Osteoblast (primary cell): ENCODE data around the gene ATP8A1. TPM values are rescaled to one million over a fixed set of nuclear protein-coding genes. Genes with fewer than 3 reads are reported as not detected.

Experiments
- DNase-seq: peaks from one replicate; pipeline ENCODE4 v3.0.0; 2011; ENCODE audit warnings: low spot score, mixed read lengths; ENCODE audit not compliant: insufficient read length; ENCODE audit errors: missing footprints
- H2AFZ ChIP-seq: 2 replicates; pipeline ENCODE4 v1.6.0; 2011; ENCODE audit warnings: mild to moderate bottlenecking, low read length
- H3K27ac ChIP-seq: 2 replicates; pipeline ENCODE4 v1.5.1; 2011; ENCODE audit warnings: mild to moderate bottlenecking, low read depth, low read length, moderate library complexity
- H3K27me3 ChIP-seq: 2 replicates; pipeline ENCODE4 v1.6.0; 2012; ENCODE audit warnings: mild to moderate bottlenecking, control low read depth, inconsistent platforms, low read length, moderate library complexity; ENCODE audit not compliant: insufficient read depth
- H3K36me3 ChIP-seq: 2 replicates; pipeline ENCODE4 v1.5.1; 2011; ENCODE audit warnings: mild to moderate bottlenecking, low read length, control low read depth, moderate library complexity; ENCODE audit not compliant: insufficient read depth
- H3K4me1 ChIP-seq: 2 replicates; pipeline ENCODE4 v1.5.1; 2011; ENCODE audit warnings: mild to moderate bottlenecking, low read length, control low read depth, moderate library complexity; ENCODE audit not compliant: insufficient read depth
- H3K4me2 ChIP-seq: 2 replicates; pipeline ENCODE4 v1.6.0; 2011; ENCODE audit warnings: mild to moderate bottlenecking, low read length; ENCODE audit not compliant: insufficient read depth
- H3K4me3 ChIP-seq: fragments of 200-600 bp; sonication (generic); 3 replicates; pipeline ENCODE4 v1.5.1; 2012; ENCODE audit warnings: mild to moderate bottlenecking, low read length, inconsistent platforms; ENCODE audit not compliant: insufficient read depth
- H3K79me2 ChIP-seq: 2 replicates; pipeline ENCODE4 v1.6.0; 2012; ENCODE audit warnings: mild to moderate bottlenecking, low read length, control low read depth, inconsistent platforms; ENCODE audit not compliant: insufficient read depth
- H3K9me3 ChIP-seq: 2 replicates; pipeline ENCODE4 v1.5.1; 2011; ENCODE audit warnings: low read depth, low read length, control low read depth
- H4K20me1 ChIP-seq: 2 replicates; pipeline ENCODE4 v1.6.0; 2012; ENCODE audit warnings: mild to moderate bottlenecking, low read length, control low read depth; ENCODE audit not compliant: insufficient read depth
- CTCF ChIP-seq: IDR thresholded peaks from 2 replicates; pipeline ENCODE4 v1.5.1; 2011; ENCODE audit warnings: mild to moderate bottlenecking, low read depth, low read length, moderate library complexity; ENCODE audit errors: extremely low read depth
- total RNA-seq: library from RNA; depleted of rRNA; stranded (reverse); fragments of >200 nt; gene quantifications from 2 replicates; pipeline ENCODE4 v1.2.3, GENCODE V29; 2012

ATP8A1 gene
- total RNA-seq, 1 donor = 2.5 TPM

- H3K27me3 ChIP-seq = no peaks in the 10 kb centered on the region
- no peaks in the 10 kb centered on the region for H3K9me3 ChIP-seq
- H3K27ac ChIP-seq = no peak overlapping the region
- H3K79me2 ChIP-seq = no peaks in the 10 kb centered on the region
- no peaks in the 10 kb centered on the region for H3K4me1 ChIP-seq
- H4K20me1 ChIP-seq = no peaks in the 10 kb centered on the region
- H3K4me2 ChIP-seq = no peak overlapping the region
- no peak overlapping the region for H3K4me3 ChIP-seq
- TF ChIP-seq CTCF = no peak
- no peak for DNase-seq
- no peak overlapping the region for H2AFZ ChIP-seq
- no peaks in the 10 kb centered on the region for H3K36me3 ChIP-seq
Measured at GRCh38 chr4:42586775-42587174, 70.1 kb downstream of the ATP8A1 start.

GRCh38 chr4:42579903-42580302, 77.0 kb downstream of the ATP8A1 start:
- no peaks in the 10 kb centered on the region for H3K36me3 ChIP-seq
- H2AFZ ChIP-seq = no peak overlapping the region
- H3K9me3 ChIP-seq = no peaks in the 10 kb centered on the region
- no peak overlapping the region for H3K27ac ChIP-seq
- H3K4me3 ChIP-seq = no peak overlapping the region
- no peak overlapping the region for H3K4me2 ChIP-seq
- no peaks in the 10 kb centered on the region for H3K4me1 ChIP-seq
- no peaks in the 10 kb centered on the region for H3K27me3 ChIP-seq
- no peaks in the 10 kb centered on the region for H4K20me1 ChIP-seq
- no peaks in the 10 kb centered on the region for H3K79me2 ChIP-seq
- TF ChIP-seq CTCF = no peak
- DNase-seq = no peak

GRCh38 chr4:42578187-42578586, 78.7 kb downstream of the ATP8A1 start:
- H3K9me3 ChIP-seq = no peaks in the 10 kb centered on the region
- no peak overlapping the region for H3K4me3 ChIP-seq
- H2AFZ ChIP-seq = no peak overlapping the region
- TF ChIP-seq CTCF = no peak
- no peaks in the 10 kb centered on the region for H3K4me1 ChIP-seq
- H3K27ac ChIP-seq = no peak overlapping the region
- no peaks in the 10 kb centered on the region for H3K36me3 ChIP-seq
- no peak overlapping the region for H3K4me2 ChIP-seq
- no peaks in the 10 kb centered on the region for H3K27me3 ChIP-seq
- DNase-seq = no peak
- no peaks in the 10 kb centered on the region for H3K79me2 ChIP-seq
- H4K20me1 ChIP-seq = no peaks in the 10 kb centered on the region

- no peak overlapping the region for H3K4me2 ChIP-seq
- H4K20me1 ChIP-seq = no peaks in the 10 kb centered on the region
- DNase-seq = no peak
Measured at GRCh38 chr4:42574870-42575430, 82.0 kb downstream of the ATP8A1 start.

More at GRCh38 chr4:42574870-42575430, 82.0 kb downstream of the ATP8A1 start:
- Histone ChIP-seq H3K36me3 (no peaks in the 10 kb centered on the region), H3K27ac (no peak overlapping the region), H3K4me1 (no peaks in the 10 kb centered on the region), H3K27me3 (no peaks in the 10 kb centered on the region), H3K9me3 (no peaks in the 10 kb centered on the region), H3K4me3 (no peak overlapping the region), H3K79me2 (no peaks in the 10 kb centered on the region), H2AFZ (no peak overlapping the region)
- no peak for TF ChIP-seq CTCF
